T47D (cell line): ENCODE results near the gene FCMR.

Source experiments
- DNase-seq, 2 experiments: peaks; one replicate each; pipeline versions ENCODE4 v3.0.0 to v3.0.0-alpha.2; 2011 to 2012; ENCODE audit warnings: low read depth in 1 of 2, low spot score in 1 of 2
- JUND ChIP-seq: IDR thresholded peaks from 2 replicates; pipeline ENCODE4 v1.6.1; 2012; ENCODE audit warnings: low read depth
- in situ Hi-C: cut with HindIII; loops from 2 replicates; pipeline ENCODE4 v1.10.0; 2016; ENCODE audit warnings: low sequenced_read_pairs, low pct_unique_long_range_greater_than_20kb

Gene FCMR

GRCh38 chr1:206885341-206886060 is 36.2 kb downstream of the FCMR start:
- in situ Hi-C loops, result no loop called here
- TF ChIP-seq JUND, result no peak

GRCh38 chr1:206883876-206884275 is 37.9 kb downstream of the FCMR start:
- no peak for DNase-seq
- in situ Hi-C loops, result no loop called here
- TF ChIP-seq JUND, result no peak

More at GRCh38 chr1:206885341-206886060, 36.2 kb downstream of the FCMR start:
- DNase-seq, result no peak

- in situ Hi-C loops, result no loop called here
- no peak for DNase-seq
- TF ChIP-seq JUND, result no peak
Observed at GRCh38 chr1:206883160-206883559, 38.6 kb downstream of the FCMR start.

GRCh38 chr1:206882555-206882954 is 39.2 kb downstream of the FCMR start:
- in situ Hi-C loops, result no loop called here
- no peak for TF ChIP-seq JUND

DNA sequence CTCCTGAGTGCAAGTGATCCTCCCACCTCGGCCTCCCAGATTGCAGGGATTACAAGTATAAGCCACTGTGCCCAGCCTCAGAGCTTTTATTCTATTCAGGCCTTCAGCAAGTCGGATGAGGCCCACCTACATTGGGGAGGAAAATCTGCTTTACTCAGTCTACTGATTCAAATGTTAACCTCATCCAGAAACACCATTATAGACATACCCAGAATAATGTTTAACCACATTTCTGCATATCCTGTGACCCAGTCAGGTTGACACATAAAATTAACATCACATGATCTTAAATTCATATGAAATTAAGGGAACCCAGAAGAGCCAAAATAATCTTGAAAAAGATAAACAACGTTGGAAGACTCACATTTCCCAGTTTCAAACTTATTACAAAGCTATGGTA is 41.4 kb downstream of the FCMR start:
- in situ Hi-C loops, result no loop called here
- DNase-seq, result no peak
- TF ChIP-seq JUND, result no peak

More at GRCh38 chr1:206882555-206882954, 39.2 kb downstream of the FCMR start:
- DNase-seq, result no peak

DNA sequence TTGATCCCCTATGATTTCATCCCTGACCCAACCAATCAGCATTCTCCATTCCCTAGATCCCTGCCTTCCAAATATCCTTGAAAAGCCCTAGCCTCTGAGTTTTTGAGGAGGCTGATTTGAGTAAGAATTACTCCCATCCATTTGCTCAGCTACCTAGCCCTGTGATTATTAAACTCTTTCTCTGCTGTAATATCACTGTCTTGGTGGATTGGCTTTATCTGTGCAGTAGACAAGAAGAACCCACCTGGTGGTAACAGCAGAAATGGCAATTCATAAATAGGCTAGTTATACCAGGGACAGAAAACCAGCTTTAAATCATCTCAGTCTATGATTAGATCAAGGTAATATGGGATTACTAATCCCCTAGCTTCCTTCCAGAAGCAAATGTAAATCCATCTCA is 43.3 kb downstream of the FCMR start:
- TF ChIP-seq JUND, result no peak
- no peak for DNase-seq
- in situ Hi-C loops, result no loop called here

- no peak for DNase-seq
- no peak for TF ChIP-seq JUND
- in situ Hi-C loops, result no loop called here
Observed at GRCh38 chr1:206875752-206876377, 45.9 kb downstream of the FCMR start.

DNA sequence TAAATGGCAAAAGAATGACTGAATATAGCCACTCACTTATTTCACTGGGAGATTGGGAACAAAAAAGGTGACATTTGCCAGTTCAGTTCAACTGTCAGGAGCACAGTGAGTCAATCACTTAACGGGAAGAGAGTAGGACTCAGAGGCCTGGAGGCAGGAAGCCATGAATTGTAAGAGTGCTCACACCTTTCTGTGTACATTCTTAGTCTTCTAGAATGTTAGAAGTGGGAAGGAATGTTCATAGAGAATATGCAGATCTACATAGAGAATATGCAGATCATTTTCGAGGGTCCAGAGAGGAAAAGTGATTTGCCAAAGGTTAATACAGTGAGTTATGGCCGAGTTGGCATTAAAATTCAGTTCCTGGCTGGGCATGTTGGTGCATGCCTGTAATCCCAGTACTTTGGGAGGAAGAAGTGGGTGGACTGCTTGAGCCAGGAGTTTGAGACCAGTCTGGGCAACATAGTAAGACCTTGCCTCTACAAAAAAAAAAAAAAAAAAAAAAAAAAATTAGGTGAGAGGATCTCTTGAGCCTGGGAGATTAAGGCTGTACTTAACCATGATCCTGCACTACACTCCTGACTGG is 48.0 kb downstream of the FCMR start:
- no peak for TF ChIP-seq JUND
- in situ Hi-C loops, result no loop called here
- DNase-seq, result no peak

- DNase-seq, result no peak
- in situ Hi-C loops, result no loop called here
- TF ChIP-seq JUND, result no peak
Observed at GRCh38 chr1:206872139-206872538, 49.6 kb downstream of the FCMR start.

DNA sequence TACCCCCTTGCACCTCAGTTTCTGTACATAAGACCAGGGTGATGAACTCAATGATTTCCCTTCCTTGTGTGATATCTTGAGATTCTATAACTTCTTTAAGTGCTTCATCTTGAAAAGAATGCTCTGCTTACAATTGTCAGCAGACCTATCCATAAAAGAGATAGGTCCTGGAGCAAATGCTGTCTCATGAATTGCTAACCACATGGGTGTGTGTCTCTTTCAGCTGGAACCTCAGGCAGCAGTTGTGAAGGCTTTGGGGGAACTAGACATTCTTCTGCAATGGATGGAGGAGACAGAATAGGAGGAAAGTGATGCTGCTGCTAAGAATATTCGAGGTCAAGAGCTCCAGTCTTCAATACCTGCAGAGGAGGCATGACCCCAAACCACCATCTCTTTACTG is 53.5 kb downstream of the FCMR start:
- no peak for DNase-seq
- in situ Hi-C loops, result no loop called here
- TF ChIP-seq JUND, result no peak

DNA sequence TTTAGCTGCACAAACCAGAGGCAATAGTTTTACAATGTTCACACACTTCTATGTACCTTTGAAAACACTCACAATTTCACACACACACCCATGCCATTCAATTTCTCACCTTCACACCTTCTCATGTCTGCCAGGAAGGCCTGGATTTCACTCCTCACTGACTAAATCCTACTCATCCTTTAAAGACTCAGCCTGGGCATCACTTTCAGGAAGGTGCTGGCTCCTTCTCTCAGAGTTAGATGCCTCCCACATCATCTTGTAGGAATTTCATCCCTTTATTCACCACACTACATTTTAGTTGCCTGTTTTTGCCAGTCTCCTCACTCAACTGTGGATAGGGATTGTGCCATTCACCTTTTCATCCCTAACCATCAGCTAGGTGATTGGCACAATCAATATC is 54.0 kb downstream of the FCMR start:
- in situ Hi-C loops, result no loop called here
- no peak for TF ChIP-seq JUND

GRCh38 chr1:206867239-206867638 is 54.5 kb downstream of the FCMR start:
- TF ChIP-seq JUND, result no peak
- in situ Hi-C loops, result no loop called here
- DNase-seq, result no peak

More for the DNA sequence above, 54.0 kb downstream of the FCMR start:
- DNase-seq, result no peak

- TF ChIP-seq JUND, result no peak
- in situ Hi-C loops, result no loop called here
- no peak for DNase-seq
Observed at GRCh38 chr1:206866062-206866461, 55.7 kb downstream of the FCMR start.
